NCI-H1105 treated with DMSO at 0.1 percent for 48 hours (cell line): ENCODE measurements around the gene NAV2.
"Not testable (repeated sequence)": the region's sequence is repeated elsewhere in the genome, so short reads cannot be mapped to it uniquely, and the experiment has no call there.

Source experiments
- DNase-seq: peaks from one replicate; lab custom pipeline; 2025; lab: John Stamatoyannopoulos, UW

Gene NAV2

DNA sequence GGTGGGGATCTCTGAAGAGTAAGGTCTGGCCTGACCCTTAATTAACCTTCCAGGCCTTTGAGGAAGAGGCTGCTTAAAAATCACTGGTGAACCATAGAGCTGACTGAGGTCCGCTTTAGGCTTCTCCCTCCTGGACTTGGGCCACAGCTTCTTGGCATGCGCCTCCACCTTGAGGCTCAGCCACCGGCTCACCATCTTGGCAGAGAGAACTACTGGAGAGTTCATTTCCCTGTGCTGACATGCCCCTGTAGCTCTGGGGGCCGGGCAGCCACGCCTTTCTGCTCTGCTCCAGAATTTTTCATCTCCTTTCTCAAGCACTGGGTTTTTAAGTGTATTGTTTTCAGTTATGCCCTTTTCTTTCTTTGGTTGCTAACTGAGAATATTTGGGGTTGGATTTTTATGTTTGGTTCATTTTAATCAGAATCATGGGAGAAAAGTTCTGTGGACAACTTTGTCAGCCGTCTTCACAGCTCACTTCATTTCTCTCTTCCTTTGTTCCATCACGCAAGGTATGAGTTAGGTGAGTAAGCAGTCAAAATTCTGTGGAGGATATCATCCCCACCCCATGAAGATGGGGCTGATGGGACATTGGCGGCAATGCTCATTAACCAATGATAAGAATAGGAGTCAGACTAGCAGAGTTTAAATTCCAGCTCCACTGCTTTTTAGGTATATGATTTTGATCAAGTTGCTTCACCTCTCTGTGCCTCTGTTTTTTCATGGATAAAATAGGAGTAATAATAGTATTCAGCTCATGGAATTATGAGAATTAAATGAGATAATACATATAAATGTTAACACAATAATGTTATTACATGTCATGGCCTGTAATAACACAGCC lies 343.7 kb downstream of the NAV2 start:
- DNase-seq: no peak

DNA sequence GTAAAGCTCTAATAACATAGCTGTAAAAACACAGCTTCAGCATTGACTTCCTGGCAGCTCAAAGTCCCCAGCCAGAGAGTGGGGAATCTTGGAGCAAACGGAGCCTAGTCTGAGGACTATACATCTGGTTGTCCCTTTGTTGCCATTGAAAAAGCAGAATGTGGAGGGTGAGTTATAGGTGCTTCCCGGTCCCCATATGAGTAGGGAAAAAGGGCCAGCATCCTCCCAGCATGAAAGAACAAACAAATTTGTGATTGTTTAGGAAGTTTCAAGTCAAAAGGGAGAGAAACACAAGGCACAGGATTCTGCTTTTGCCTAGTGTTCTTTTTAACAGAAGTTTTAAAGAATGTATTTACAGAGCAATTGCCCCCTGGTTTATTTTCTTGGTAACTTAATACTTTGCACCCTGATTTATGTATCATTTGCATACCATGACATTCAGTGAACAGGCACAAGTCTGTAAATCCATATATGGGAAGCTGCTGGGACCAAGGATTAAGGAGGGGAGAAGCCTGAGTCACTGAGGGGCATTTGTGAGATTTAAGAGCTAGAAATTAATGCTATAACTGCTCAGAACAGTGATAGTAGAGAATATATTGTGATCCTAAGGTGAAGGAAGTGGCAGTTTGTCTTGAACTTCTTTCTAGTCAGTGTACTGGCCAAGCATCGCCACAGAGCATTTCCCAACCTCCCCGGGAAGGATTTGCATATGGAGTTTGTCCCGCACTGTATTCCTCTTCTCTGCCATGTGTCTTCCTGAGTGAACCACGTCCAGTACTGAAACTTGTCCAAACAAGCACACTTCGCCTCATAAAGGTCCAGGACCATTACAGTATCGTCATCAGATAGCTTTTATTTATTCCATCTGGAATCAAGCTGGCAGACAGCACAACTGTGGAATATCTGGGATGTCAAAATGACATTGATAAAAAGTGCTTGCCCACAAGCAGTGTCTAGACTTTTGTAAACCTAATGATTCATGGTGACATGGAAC lies 344.6 kb downstream of the NAV2 start:
- DNase-seq: no peak

DNA sequence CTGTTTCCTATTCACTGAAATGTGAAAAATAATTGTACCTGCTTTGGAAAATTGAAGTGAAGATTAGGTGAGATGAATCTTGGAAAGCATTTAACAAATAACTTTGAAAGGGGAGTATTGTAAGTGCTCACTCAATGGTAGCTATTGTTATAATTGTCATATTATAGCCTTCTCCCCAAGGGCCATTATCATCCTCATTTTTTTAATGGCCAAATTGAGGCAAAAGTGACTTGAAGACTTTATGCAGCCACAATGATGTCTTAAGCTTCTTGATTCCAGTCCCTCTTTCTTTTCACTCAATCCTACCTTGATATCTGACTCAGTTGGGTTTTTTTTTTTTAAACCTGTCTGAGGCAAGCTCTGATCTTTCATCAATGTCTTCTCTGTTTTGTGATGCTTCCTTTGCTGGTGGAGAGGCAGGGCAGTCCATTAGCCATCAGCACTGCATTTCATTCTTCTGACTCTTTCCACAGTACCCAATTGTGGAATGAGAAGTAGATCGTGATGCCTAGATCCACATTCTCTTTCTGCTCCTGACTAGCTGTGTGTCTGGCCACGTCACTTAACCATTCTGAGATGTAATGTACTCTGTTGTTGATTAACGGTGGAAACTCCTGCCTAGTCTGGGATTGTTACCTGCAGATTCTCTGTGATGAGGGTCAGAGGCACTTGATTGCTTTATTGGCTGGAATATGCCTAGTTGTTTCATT lies 346.3 kb downstream of the NAV2 start:
- DNase-seq: no peak

DNA sequence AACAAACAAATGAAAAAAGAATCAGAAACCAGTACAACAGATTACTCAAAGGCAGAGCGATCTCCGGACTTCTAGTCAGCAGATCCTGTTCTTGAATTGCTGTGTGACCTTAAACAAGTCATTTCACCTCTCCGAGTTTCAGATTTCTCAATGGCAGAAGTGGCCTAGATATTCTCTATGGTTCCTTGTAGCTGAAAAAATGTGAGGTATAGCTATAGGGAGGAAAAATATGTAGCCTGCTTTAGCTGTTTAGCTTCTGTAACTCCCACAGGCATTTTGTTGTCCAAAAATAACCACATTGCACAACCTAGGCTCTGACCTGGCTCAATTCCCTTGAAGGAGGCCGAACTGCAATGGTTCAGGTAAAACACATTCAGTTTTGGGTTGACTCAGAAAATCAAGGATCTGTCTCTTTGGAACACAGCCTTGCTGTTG lies 347.0 kb downstream of the NAV2 start:
- DNase-seq: no peak

DNA sequence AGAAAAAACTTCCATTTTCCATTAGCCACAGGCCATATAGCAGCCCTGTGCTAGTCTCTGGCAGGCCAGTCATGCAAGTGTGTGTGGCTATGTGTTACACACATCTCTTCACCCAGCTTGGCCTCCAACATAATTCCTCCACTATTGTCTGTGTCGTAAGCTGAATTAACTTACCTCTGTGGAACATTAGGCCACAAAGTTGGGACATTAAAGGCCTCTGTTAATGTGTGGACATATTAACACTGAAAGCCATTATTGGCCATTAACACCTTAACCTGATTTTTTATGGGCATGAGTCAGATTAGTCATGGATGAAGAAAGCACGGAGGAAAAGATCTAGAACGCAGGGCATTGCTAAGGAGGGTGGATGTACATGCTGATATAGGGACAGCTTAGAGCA lies 347.5 kb downstream of the NAV2 start:
- no peak for DNase-seq

DNA sequence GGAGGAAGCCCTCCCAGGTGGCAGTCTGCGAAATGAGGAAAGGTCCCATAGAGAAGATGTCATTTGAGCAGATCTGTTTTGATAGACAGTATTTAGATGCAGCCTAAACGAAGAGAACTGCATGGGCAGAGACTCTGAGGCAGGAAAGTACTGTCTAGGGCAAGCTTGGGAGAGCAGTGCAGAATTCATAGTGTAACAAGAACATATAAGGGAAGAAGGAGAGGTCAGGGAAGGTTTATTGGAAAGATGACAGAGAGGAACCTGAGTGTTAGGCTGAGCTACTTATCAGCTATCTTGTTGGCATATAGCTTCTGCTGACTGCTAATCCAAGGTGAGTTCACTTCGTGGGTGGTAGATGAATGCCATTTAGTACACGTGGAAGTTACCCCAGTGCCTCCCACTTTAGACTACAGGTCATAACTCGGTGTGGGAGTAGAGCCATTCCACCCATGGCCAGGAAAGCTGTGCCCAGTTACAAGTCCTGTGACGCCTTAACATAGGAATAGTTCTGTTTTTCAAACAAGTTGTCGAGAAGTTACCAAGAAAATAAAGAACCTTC lies 348.1 kb downstream of the NAV2 start:
- DNase-seq: no peak

DNA sequence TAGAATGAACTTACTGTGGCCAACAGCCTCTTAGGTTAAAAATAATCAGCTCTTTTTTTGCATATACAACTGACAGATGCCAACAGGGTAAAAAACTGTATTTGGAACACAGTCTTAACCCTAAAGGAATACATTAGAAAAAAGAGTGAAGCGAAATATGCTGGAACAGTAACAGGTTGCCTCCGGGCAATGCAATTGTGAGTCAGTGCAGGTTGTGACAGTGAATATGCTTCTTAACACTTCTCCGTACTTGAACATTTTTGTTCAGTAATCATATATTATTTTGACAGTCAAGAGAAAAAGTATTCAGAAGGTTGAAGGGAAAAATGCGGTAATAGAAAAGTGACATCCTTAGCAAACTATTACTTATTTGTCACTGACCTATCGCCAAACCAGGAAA lies 349.1 kb downstream of the NAV2 start:
- no peak for DNase-seq

DNA sequence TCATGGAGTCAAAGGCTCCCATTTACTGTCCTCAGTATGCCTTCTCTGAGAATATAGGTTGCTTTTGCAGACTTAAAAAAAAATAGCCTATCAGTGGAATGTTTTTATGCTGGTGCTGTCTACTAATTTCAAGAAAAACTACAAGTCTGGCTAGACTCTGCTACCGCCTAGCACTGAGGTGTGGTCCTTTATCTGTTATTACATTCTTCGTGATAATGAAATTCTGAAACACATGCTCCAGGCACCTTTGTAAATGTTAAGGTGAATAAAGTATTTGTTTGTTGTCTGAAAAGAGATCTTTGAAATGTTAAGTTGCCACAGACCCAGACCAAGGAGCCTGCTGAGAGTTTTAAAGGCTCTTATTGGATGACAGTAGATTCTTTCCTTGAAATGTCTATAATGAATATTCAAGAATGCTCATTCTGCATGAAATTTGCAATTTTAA lies 352.3 kb downstream of the NAV2 start:
- no peak for DNase-seq

DNA sequence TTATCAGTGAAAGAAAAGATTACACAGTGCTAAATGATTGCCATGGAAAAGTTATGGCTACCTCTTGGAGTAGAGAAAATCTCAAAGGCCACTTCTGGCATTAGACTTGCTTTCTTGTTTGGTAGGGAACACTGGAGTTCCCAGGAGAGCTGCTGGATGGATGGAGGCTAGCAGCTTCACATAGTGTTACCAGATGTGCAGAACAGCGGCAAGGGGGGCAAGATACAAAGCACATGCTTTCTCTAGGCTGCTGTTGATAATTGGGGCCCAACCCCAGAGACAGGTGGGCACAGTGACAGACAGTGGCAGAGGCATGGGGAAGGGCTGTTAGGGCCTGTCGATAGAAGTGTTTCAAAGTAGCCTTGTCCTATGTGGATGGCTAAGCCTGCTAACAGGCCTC lies 352.8 kb downstream of the NAV2 start:
- DNase-seq: no peak

DNA sequence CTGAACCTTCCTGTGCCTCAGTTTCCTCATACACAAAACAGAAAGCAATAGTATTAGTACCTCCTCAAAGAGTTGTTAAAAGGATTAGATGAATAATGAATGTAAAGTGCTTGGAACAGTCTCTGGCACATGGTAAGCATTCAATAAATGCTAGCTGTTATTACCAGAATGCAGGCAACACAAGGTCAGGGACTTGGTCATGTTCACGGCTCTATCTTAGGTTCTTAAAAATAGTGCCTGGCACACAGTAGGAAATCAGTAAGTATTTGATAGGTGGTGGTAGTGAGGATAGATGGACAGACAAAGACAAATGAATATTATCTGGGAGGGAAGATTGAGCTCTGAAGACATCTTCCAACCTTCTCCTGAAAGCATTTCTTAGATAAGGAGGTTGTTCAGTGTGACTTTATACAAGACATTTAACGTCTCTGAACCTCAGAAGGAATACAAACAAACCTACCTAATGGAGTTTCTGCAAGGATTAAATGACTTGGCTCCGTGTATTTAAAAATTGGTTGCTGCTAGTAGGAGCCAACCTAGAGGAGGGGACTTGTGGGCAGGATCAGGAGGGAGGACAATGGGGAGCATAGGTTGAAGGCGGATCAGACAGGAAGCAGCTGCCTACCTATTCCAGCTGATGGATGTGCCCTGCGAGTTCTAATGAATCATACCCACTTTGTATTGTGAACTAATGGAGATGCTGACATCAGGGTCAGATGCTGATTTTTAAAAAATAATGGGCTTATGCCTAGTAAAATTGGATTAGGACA lies 353.6 kb downstream of the NAV2 start:
- DNase-seq: no peak

DNA sequence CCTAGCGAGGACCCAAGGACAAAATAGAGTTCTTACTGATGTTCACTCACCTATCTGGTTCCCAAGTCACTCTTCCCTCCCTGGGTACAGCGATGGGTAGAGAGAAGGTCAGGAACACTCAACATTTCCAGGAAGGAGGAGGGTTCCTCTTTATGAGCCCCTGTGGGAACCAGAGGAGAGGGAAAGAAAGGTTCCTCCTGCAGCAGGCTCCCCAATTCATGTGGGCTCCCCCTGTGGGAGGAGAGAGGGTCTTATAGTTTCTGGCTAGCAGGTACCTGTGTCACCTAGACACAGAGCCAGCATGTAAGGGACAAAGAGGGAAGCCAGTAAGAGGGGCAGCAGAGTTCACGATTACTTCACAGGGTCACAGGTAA lies 354.1 kb downstream of the NAV2 start:
- DNase-seq: no peak

DNA sequence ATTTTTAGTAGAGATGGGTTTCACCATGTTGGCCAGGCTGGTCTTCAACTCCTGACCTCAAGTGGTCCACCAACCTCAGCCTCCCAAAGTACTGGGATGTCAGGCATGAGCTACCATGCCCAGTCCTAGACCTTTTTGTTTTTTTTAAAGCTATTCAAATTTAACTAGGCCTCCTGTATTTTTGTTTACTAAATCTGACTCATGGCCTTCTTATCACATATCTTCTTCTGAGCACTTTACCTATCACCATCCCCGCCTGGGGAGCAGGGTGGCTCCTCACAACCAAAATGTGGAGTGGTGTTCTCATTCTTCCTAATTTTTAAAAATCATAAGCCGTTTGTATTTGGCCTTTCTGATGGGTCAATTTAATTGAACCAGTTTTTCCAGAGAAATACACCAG lies 355.0 kb downstream of the NAV2 start:
- no peak for DNase-seq

DNA sequence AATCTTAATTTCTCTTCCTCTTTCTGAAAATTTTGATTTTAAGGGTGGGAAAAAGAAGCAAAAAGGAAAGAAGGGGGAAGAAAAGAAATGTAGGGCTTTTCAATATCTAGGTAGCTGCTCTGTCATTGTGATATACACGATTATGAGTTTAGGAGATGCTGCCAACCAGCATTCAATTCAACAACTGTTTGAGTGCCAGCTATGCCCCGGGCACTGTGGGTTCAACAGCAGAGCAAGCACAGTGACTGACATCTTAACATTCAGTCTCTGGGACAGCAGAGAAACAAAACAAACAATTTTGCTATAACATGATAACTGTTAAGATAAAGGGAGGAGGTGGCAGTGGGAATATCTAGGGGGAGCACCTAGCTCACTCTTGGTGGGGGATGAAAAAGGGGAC lies 356.1 kb downstream of the NAV2 start:
- DNase-seq: no peak

DNA sequence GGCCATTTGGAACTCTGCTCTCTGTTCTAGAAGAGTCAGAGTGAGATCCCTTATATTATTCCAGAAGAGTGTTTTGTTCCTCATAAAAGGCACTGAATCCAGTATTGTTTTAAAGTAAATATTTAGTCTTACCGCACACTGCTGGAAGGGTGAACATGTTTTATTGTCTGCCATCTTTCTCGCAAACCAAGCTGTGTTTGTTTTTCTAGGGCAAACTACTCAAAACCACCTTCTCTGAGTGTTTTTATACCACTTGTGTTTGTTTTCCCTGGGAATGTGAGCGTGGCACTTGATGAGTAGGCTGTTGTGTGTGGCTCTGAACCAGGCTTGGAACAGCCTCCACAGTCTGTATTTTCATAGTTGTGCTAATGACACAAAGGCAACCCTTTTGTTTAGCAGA lies 357.8 kb downstream of the NAV2 start:
- peak; percentile 82 for DNase-seq

DNA sequence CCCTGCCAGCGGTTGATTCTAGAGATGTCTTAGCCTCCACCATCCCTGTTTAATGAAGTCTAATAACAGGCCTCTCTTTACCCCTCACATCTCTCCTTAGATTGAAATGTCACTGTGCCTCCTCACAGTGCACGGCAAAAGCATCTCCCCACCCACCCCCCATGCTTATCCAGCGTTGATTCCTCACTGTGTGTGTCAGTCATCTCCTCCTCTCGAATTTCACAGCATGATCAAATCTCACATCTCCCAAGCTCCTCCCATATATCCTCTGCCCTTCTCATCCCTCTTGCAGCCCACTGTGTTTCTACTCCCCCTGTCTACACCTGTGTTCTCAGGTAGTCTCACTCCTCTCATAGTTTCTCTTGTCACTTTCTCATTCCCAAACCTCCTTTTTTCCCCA lies 363.0 kb downstream of the NAV2 start:
- DNase-seq: no peak

DNA sequence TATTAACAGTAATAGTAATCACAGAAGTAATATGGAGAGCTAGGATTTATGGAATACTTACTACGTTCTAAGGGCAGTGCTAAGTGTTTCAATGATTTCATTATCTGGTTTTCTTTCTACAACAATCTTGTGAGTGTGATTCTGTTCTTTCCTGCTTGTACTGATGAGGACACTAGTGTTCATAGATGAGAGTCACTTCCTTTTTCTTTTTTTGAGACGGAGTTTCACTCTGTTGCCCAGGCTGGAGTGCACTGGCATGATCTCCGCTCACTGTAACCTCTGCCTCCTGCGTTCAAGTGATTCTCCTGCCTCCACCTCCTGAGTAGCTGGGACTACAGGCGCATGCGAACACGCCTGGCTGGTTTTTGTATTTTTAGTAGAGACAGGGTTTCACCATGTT lies 366.2 kb downstream of the NAV2 start:
- DNase-seq: no peak

DNA sequence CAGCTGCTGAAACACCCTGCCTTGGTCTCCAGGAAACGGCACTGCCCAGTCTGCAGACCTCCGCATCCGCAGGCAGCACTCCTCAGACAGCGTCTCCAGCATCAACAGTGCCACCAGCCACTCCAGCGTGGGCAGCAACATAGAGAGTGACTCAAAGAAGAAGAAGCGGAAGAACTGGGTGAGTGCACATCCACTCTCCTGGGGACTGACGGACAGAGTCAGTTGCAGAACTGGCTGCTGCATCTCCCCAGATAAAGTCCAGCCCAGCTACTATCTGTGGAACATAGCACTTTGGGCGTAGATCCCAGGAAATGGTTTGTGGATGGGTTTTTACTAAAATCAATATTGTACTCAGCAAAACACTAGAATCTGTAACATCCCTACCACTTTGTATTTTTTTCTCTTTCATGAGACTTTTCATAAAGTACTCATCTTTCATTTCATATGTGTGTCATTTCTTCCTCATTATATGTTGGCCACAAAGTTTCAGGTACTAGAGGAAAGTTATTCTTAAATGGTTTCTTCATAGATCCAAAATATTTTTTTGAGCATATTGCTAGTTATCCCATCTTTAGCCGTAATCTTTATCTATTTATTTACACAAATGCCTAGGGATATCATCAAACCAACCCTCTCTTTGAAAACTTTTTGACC lies 367.5 kb downstream of the NAV2 start:
- no peak for DNase-seq

DNA sequence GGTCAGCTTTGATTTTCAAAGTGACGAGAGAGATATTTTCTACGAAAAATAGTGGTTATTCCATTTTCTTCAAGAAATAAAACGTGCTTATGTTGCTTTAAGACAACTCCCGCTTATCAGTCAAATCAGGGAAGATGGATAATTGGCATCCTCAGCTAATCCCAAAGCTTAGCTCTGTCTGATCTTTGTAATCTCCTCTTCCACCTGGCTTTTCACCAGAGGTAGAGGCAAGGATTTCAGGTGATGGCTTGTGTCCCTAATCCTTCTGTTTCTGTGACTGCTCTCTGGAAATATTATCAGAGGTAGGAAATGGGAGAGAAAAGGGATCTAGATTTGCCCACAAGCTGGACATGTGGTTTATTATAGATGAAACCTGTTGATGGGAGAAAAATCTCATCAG lies 368.7 kb downstream of the NAV2 start:
- DNase-seq: no peak

DNA sequence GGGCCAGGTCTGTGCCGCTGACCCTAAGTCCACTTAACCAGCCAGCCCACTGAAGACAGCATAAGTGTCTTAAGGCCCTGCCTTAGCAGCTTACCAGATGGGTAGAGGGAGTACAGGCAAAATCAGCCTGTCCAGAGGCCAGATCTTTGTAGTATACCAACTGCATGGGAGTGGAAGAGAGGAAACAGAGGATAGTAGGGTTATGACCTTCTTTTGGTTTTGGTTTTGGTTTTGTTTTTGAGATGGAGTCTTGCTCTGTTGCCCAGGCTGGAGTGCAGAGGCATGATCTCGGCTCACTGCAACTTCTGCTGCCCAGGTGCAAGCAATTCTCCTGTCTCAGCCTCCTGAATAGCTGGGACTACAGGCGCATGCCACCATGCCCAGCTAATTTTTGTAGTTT lies 371.2 kb downstream of the NAV2 start:
- DNase-seq: not testable (repeated sequence)

DNA sequence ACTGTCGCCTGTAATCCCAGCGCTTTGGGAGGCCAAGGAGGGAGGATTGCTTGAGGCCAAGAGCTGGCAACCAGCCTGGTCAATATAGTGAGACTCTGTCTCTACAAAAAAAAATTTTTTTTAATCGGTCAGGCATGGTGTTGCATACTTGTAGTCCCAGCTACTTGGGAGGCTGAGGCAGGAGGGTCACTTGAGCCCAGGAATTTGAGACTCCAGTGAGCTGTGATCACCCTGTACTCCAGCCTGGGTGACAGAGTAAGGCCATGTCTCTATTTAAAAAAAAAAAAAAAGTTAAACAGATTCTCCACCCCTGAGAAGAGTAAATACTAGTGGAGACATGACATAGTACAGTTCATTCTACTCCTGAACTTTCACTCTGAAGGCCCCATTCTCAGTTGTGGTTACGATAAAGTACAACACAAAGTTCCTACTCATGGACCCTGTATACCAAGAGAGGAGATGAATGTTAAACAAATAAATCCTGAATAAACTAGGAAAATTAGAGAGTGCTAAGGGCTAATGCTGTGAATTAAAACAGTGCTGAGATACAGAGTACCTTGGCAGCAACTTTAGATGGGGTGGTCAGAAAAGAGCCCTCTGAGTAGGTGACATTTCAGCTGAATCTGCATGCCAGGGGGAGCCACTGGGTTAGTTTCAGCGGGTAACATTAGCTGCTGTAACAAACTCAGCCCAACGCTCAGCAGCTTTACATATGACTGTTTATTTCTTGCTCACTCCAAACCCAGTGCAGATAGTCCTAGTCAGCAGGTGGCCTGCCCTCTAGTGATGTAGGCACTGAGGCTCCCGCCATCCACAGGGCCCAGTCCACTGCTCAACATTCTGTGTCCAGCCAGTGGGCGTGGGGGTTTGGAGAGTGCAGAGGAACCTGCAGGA lies 372.5 kb downstream of the NAV2 start:
- DNase-seq: no peak
